CD8-positive, alpha-beta memory T cell (primary cell): ENCODE measurements around the gene ERAP2. TPM values are rescaled to one million over a fixed set of nuclear protein-coding genes. Genes with fewer than 3 reads are reported as not detected.

Experiments used
- CTCF ChIA-PET: fragments of 350-600 bp; sonication (Branson Sonifier 250); formaldehyde crosslinking; loops from one replicate; lab custom pipeline; 2021; ENCODE audit warnings: antibody characterized with exemption; lab: Charles Lee
- POLR2A ChIA-PET: fragments of 350-600 bp; sonication (Branson Sonifier 250); formaldehyde crosslinking; loops from one replicate; lab custom pipeline; 2021; ENCODE audit warnings: antibody characterized with exemption; lab: Charles Lee
- DNase-seq, 5 donors: peaks; one replicate each; pipeline versions ENCODE4 v3.0.0 to v3.0.0-alpha.2; 2020 to 2022; ENCODE audit warnings: mixed read lengths in 1 of 5
- H3K27ac ChIP-seq: one replicate; pipeline ENCODE4 v1.7.0; 2013; ENCODE audit warnings: low read depth, mild to moderate bottlenecking, low read length, moderate library complexity
- H3K27me3 ChIP-seq: 2 replicates; pipeline ENCODE4 v1.7.0; 2013; ENCODE audit warnings: low read length, mild to moderate bottlenecking; ENCODE audit not compliant: insufficient read depth, poor library complexity, severe bottlenecking
- H3K36me3 ChIP-seq: 2 replicates; pipeline ENCODE4 v1.7.0; 2013; ENCODE audit warnings: mild to moderate bottlenecking, low read length, moderate library complexity; ENCODE audit not compliant: insufficient read depth
- H3K4me1 ChIP-seq: 2 replicates; pipeline ENCODE4 v1.7.0; 2013; ENCODE audit warnings: mild to moderate bottlenecking, low read length, moderate library complexity; ENCODE audit not compliant: insufficient read depth
- H3K4me3 ChIP-seq: 2 replicates; pipeline ENCODE4 v1.7.0; 2013; ENCODE audit warnings: mild to moderate bottlenecking, low read length
- H3K9me3 ChIP-seq: 2 replicates; pipeline ENCODE4 v1.7.0; 2013; ENCODE audit warnings: mild to moderate bottlenecking, low read length
- H3K27ac Mint-ChIP-seq, 8 donors: one replicate each; pipeline ENCODE4 v1.8.0; 2020 to 2021; ENCODE audit warnings: mixed read lengths in 8 of 8, mild to moderate bottlenecking in 6 of 8, inconsistent platforms in 3 of 8, moderate library complexity in 3 of 8
- H3K27me3 Mint-ChIP-seq, 2 donors: one replicate each; pipeline ENCODE4 v1.8.0; 2020 to 2021; ENCODE audit warnings: mixed read lengths in 2 of 2, mild to moderate bottlenecking in 1 of 2, moderate library complexity in 1 of 2
- H3K36me3 Mint-ChIP-seq, 3 donors: one replicate each; pipeline ENCODE4 v1.8.0; 2020 to 2021; ENCODE audit warnings: mixed read lengths in 3 of 3, inconsistent platforms in 1 of 3, mild to moderate bottlenecking in 1 of 3
- H3K4me1 Mint-ChIP-seq, 3 donors: one replicate each; pipeline ENCODE4 v1.8.0; 2020 to 2021; ENCODE audit warnings: mixed read lengths in 3 of 3, inconsistent platforms in 1 of 3, mild to moderate bottlenecking in 1 of 3
- H3K4me3 Mint-ChIP-seq, 7 donors: one replicate each; pipeline ENCODE4 v1.8.0; 2020 to 2021; ENCODE audit warnings: mixed read lengths in 7 of 7, mild to moderate bottlenecking in 6 of 7, moderate library complexity in 4 of 7, inconsistent platforms in 2 of 7
- H3K9me3 Mint-ChIP-seq, 5 donors: one replicate each; pipeline ENCODE4 v1.8.0; 2020 to 2022; ENCODE audit warnings: mixed read lengths in 5 of 5, mild to moderate bottlenecking in 3 of 5, moderate library complexity in 2 of 5, inconsistent platforms in 1 of 5
- polyA plus RNA-seq: library from polyadenylated mRNA; unstranded; fragments of 300-500 nt; fragmentation: Illumina TruSeq; gene quantifications from one replicate; pipeline ENCODE4 v1.2.3, GENCODE V29; 2021
- total RNA-seq, 2 experiments: library from RNA; stranded (reverse); gene quantifications; one replicate each; pipeline ENCODE4 v1.2.3, GENCODE V29; 2021

Gene ERAP2
- total and polyA plus RNA-seq, 3 experiments from 2014 or later = 37.0 to 128 (median 41.4) TPM

DNA sequence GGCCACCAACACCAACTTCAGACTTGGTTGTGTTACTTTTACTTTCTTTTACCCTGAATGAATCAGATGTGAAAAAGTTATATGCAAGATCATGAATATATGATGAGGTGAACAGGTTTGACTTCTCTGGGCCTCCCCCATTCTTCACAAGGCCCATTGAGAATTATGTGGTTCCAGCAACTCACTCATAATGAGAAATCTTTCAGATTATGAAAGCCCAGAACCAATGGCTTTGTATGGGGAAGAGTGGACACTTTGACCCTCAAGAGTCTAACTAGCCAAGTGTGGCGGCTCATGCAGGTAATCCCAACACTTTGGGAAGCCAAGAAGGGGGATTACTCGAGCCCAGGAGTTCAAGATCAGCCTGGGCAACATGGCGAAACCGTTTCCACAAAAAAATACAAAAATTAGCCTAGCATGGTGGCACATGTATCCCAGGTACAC, 43.5 kb downstream of the ERAP2 start:
- H3K4me3 Mint-ChIP-seq = no peak overlapping the region

GRCh38 chr5:96920744-96921355, 44.5 kb downstream of the ERAP2 start:
- H3K4me3 Mint-ChIP-seq = no peak overlapping the region
- POLR2A ChIA-PET = interaction anchor here (0.8 kb wide), 1 partner anchor 12 kb away, joined by 3 read pairs; no protein-coding TSS in a partner anchor
- Histone ChIP-seq H3K27ac (no peak overlapping the region), H3K9me3 (no peaks in the 10 kb centered on the region), H3K4me3 (no peak overlapping the region), H3K36me3 (peaks cover 14% of the 10 kb centered on the region), H3K27me3 (no peaks in the 10 kb centered on the region), H3K4me1 (peaks cover 31% of the 10 kb centered on the region)
- no peaks in the 10 kb centered on the region for H3K9me3 Mint-ChIP-seq
- peak overlapping the region in 7 of 8 donors; percentile 17 to 92 (median 60) for H3K27ac Mint-ChIP-seq
- no peak for DNase-seq
- H3K36me3 Mint-ChIP-seq = peaks cover 5 to 62% (median 15%) of the 10 kb centered on the region in 3 donors
- CTCF ChIA-PET = interaction anchor here (0.8 kb wide), 1 partner anchor 13 kb away, joined by 3 read pairs; no protein-coding TSS in a partner anchor
- H3K4me1 Mint-ChIP-seq = peaks cover 22 to 46% (median 36%) of the 10 kb centered on the region in 3 donors
- H3K27me3 Mint-ChIP-seq = no peaks in the 10 kb centered on the region

More for the DNA sequence above, 43.5 kb downstream of the ERAP2 start:
- H3K27me3 Mint-ChIP-seq = no peaks in the 10 kb centered on the region
- peaks cover 22 to 40% (median 31%) of the 10 kb centered on the region in 3 donors for H3K4me1 Mint-ChIP-seq
- Histone ChIP-seq H3K4me1 (peaks cover 23% of the 10 kb centered on the region), H3K27me3 (no peaks in the 10 kb centered on the region), H3K4me3 (no peak overlapping the region), H3K36me3 (peaks cover 14% of the 10 kb centered on the region), H3K27ac (no peak overlapping the region), H3K9me3 (no peaks in the 10 kb centered on the region)
- peaks cover 5 to 62% (median 16%) of the 10 kb centered on the region in 3 donors for H3K36me3 Mint-ChIP-seq
- CTCF ChIA-PET = no interaction called here
- no peak for DNase-seq
- peak overlapping the region in 3 of 8 donors; percentile 12 to 72 (median 54) for H3K27ac Mint-ChIP-seq
- POLR2A ChIA-PET = no interaction called here
- H3K9me3 Mint-ChIP-seq = no peaks in the 10 kb centered on the region

GRCh38 chr5:96922499-96923244, 46.4 kb downstream of the ERAP2 start:
- Histone ChIP-seq H3K27ac (no peak overlapping the region), H3K36me3 (peaks cover 7% of the 10 kb centered on the region), H3K4me1 (peaks cover 31% of the 10 kb centered on the region), H3K4me3 (no peak overlapping the region), H3K9me3 (no peaks in the 10 kb centered on the region), H3K27me3 (no peaks in the 10 kb centered on the region)
- peaks cover 5 to 51% (median 16%) of the 10 kb centered on the region in 3 donors for H3K36me3 Mint-ChIP-seq
- ChIA-PET POLR2A (interaction anchor here (0.5 kb wide), 1 partner anchor 31 kb away, joined by 6 read pairs; no protein-coding TSS in a partner anchor), CTCF (no interaction called here)
- no peak overlapping the region for H3K4me3 Mint-ChIP-seq
- H3K27ac Mint-ChIP-seq = peak overlapping the region in 2 of 8 donors; percentile 70 to 73
- H3K27me3 Mint-ChIP-seq = no peaks in the 10 kb centered on the region
- H3K9me3 Mint-ChIP-seq = no peaks in the 10 kb centered on the region
- H3K4me1 Mint-ChIP-seq = peaks cover 26 to 48% (median 40%) of the 10 kb centered on the region in 3 donors
- DNase-seq = no peak

DNA sequence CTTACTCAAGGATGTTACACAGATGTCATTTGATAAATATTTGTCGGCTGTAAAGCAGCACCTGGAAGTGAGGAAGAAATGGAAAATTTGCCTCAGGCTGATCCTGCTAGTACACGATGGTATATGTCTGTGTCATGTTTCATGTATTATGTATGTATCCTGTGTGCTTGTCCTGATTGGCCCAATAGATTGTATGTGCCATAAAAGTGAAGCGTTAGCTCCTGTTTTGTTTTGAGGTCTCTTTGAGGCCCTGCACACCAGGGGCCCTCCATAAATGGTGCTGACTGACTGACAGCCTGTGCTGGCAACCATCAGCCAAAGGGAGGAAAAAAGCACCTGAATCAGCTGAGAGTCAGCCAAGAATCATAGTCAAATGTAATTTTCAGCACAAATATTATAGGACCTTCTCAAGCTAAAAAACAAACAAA, 47.7 kb downstream of the ERAP2 start:
- no peak overlapping the region for H3K27ac ChIP-seq
- H3K36me3 Mint-ChIP-seq = peaks cover 0 to 38% (median 8%) of the 10 kb centered on the region in 3 donors
- no peaks in the 10 kb centered on the region for H3K27me3 ChIP-seq
- peaks cover 20 to 47% (median 38%) of the 10 kb centered on the region in 3 donors for H3K4me1 Mint-ChIP-seq
- H3K4me3 Mint-ChIP-seq = peak overlapping the region in 2 of 7 donors; percentile 1 to 9
- peaks cover 7% of the 10 kb centered on the region for H3K36me3 ChIP-seq
- peaks cover 31% of the 10 kb centered on the region for H3K4me1 ChIP-seq
- no peak overlapping the region for H3K4me3 ChIP-seq
- H3K9me3 Mint-ChIP-seq = no peaks in the 10 kb centered on the region
- peak overlapping the region; percentile 2 to 87 (median 62) for H3K27ac Mint-ChIP-seq
- DNase-seq = peak in 1 of 5 donors; percentile 67
- no peaks in the 10 kb centered on the region for H3K9me3 ChIP-seq
- ChIA-PET CTCF (interaction anchor here (1.2 to 1.3 kb wide), 2 partner anchors 9 to 66 kb away, joined by 3 to 5 read pairs; no protein-coding TSS in a partner anchor), POLR2A (interaction anchor here (0.7 kb wide), 1 partner anchor 47 kb away, joined by 3 read pairs; no protein-coding TSS in a partner anchor)
- H3K27me3 Mint-ChIP-seq = no peaks in the 10 kb centered on the region

- Mint-ChIP-seq H3K9me3 (no peaks in the 10 kb centered on the region), H3K4me1 (peaks cover 27 to 50% (median 43%) of the 10 kb centered on the region in 3 donors), H3K36me3 (peaks cover 0 to 24% (median 12%) of the 10 kb centered on the region in 3 donors), H3K4me3 (no peak overlapping the region), H3K27me3 (no peaks in the 10 kb centered on the region), H3K27ac (peak overlapping the region in 1 of 8 donors; percentile 54)
- no peak for DNase-seq
- POLR2A ChIA-PET = interaction anchor here (1.1 kb wide), 1 partner anchor 239 kb away, joined by 10 read pairs; no protein-coding TSS in a partner anchor
- Histone ChIP-seq H3K27ac (no peak overlapping the region), H3K36me3 (no peaks in the 10 kb centered on the region), H3K27me3 (no peaks in the 10 kb centered on the region), H3K4me1 (peaks cover 33% of the 10 kb centered on the region), H3K9me3 (no peaks in the 10 kb centered on the region), H3K4me3 (no peak overlapping the region)
- CTCF ChIA-PET = no interaction called here
Observed at GRCh38 chr5:96926276-96926675, 50.0 kb downstream of the ERAP2 start.

GRCh38 chr5:96927008-96927407, 50.7 kb downstream of the ERAP2 start:
- no peak for DNase-seq
- Histone ChIP-seq H3K4me1 (peaks cover 40% of the 10 kb centered on the region), H3K27ac (no peak overlapping the region), H3K27me3 (no peaks in the 10 kb centered on the region), H3K4me3 (no peak overlapping the region), H3K36me3 (no peaks in the 10 kb centered on the region), H3K9me3 (no peaks in the 10 kb centered on the region)
- Mint-ChIP-seq H3K4me3 (no peak overlapping the region), H3K27me3 (no peaks in the 10 kb centered on the region), H3K27ac (peak overlapping the region in 1 of 8 donors; percentile 41), H3K4me1 (peaks cover 32 to 57% (median 50%) of the 10 kb centered on the region in 3 donors), H3K9me3 (no peaks in the 10 kb centered on the region), H3K36me3 (peaks cover 0 to 21% (median 12%) of the 10 kb centered on the region in 3 donors)
- ChIA-PET CTCF (no interaction called here), POLR2A (no interaction called here)

DNA sequence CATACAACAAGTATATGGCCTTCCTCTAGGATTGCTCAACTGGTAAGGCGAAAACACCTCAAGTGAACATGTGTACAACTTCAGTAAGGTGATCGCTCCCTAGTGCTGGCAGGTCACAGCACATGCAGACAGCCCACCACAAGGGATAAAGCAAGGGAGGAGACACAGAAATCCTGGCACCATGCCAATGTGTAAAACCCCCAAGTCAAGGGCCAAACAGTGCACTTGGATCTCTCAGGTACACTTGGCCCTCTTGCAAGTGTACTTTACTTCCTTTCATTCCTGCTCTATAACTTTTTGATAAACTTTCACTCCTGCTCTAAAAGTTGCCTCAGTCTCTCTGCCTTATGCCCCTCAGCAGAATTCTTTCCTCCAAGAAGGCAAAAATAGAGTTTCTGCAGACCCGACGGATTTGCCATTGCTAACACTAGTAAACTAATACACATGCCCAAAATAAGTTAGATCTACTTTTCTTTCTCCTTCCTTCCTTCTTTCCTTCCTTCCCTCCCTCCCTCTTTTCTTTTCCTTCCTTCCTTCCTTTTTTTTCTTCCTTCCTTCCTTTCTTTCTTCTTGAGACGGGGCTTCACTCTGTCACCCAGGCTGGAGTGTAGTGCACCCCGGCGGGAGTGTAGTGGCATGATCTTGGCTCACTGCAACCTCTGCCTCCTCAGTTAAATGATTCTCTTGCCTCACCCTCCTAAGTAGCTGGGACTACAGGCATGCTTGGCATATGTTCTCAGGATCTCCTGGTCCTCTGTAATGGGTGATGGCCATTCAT, 52.8 kb downstream of the ERAP2 start:
- Histone ChIP-seq H3K4me3 (no peak overlapping the region), H3K4me1 (peaks cover 53% of the 10 kb centered on the region), H3K36me3 (no peaks in the 10 kb centered on the region), H3K9me3 (no peaks in the 10 kb centered on the region), H3K27me3 (no peaks in the 10 kb centered on the region), H3K27ac (no peak overlapping the region)
- ChIA-PET CTCF (no interaction called here), POLR2A (interaction anchor here (0.5 kb wide), 1 partner anchor 31 kb away, joined by 6 read pairs; no protein-coding TSS in a partner anchor)
- H3K9me3 Mint-ChIP-seq = no peaks in the 10 kb centered on the region
- H3K27ac Mint-ChIP-seq = peak overlapping the region in 4 of 8 donors; percentile 2 to 36 (median 18)
- no peaks in the 10 kb centered on the region for H3K27me3 Mint-ChIP-seq
- H3K4me1 Mint-ChIP-seq = peaks cover 46 to 70% (median 66%) of the 10 kb centered on the region in 3 donors
- H3K4me3 Mint-ChIP-seq = no peak overlapping the region
- peaks cover 0 to 11% (median 10%) of the 10 kb centered on the region in 3 donors for H3K36me3 Mint-ChIP-seq
- DNase-seq = no peak
